ENCODE data around the gene EFHD1.

The EFHD1 gene, protein sequence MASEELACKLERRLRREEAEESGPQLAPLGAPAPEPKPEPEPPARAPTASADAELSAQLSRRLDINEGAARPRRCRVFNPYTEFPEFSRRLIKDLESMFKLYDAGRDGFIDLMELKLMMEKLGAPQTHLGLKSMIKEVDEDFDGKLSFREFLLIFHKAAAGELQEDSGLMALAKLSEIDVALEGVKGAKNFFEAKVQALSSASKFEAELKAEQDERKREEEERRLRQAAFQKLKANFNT

GRCh38 chr2:232633413-232634205 is at the start of gene EFHD1:
EFHD1 (plus strand) TSS chr2:232633604; CDS start chr2:232633705, 101 bp downstream.
- peak within 1 kb of the TSS; percentile 87 for H3K9ac ChIP-seq (ENCODE audit: low read depth, low read length)
- no peaks in the 10 kb centered on the region for H3K36me3 ChIP-seq (ENCODE audit: insufficient read depth, low read length)
- 0 out of 2 replicates have a peak, but pooled peaks cover 3% of the 10 kb centered on the region for H3K4me1 ChIP-seq (ENCODE audit: insufficient read depth, low read length)
- H3K9me3 ChIP-seq (ENCODE audit: control insufficient read depth, insufficient read depth, low read length), result no peaks in the 10 kb centered on the region

DNA sequence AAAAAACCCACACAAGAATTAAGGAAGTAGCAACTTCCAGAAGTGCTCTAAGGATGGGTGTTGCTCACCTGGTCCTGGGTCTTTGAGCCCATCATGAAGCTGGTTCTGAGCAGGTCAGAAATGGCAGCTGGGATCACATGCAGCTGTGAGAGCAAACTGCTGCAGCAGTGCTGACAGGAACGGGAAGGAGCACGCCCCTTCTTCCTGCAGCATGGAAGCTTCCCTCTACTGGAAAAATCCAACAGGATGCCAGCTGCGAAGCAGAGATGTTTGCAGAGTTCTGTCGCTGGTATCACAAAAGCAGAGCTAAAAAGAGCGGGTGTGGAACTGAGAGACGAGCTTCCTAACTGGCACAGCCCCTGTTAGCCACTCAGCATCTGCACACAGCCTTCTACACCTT is 49.2 kb upstream of the EFHD1 start:
- Histone ChIP-seq H3K4me1 (ENCODE audit: insufficient read depth, low read length) (peaks cover 8% of the 10 kb centered on the region; the same call in 1 of the 2 replicates), H3K9ac (ENCODE audit: low read depth, low read length) (no peak overlapping the region), H3K36me3 (ENCODE audit: insufficient read depth, low read length) (no peaks in the 10 kb centered on the region; the same call in 1 of the 2 replicates), H3K9me3 (ENCODE audit: control insufficient read depth, insufficient read depth, low read length) (no peaks in the 10 kb centered on the region)

DNA sequence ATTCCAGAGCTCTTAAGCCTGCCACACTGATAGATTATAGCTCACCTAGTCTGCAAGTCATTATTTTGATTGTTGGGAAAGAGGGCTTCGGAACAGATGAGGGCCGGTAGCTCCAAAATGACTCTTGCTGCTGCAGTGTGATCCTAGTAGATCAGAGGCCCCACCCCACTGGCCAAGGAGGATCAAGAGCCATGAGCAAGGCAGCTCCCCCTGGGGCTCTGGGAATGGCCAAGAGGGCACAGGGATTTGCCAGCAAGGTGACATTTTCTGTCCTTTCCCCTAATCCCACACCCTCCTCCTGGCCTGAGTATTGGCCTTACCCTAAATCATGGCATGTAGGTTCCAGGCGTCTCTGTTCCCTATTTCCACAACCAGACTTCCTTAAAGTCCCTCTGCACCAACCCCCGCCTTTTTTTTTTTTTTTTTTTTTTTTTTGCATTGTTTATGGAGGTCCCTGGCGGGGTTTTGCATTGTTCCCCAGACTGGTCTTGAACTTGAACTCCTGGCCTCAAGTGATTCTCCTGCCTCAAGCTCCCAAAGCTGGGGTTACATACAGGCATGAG is 46.4 kb upstream of the EFHD1 start:
- Histone ChIP-seq H3K4me1 (ENCODE audit: insufficient read depth, low read length) (peaks cover 8% of the 10 kb centered on the region; the same call in 1 of the 2 replicates), H3K36me3 (ENCODE audit: insufficient read depth, low read length) (no peaks in the 10 kb centered on the region; the same call in 1 of the 2 replicates), H3K9me3 (ENCODE audit: control insufficient read depth, insufficient read depth, low read length) (no peaks in the 10 kb centered on the region), H3K9ac (ENCODE audit: low read depth, low read length) (no peak overlapping the region)

DNA sequence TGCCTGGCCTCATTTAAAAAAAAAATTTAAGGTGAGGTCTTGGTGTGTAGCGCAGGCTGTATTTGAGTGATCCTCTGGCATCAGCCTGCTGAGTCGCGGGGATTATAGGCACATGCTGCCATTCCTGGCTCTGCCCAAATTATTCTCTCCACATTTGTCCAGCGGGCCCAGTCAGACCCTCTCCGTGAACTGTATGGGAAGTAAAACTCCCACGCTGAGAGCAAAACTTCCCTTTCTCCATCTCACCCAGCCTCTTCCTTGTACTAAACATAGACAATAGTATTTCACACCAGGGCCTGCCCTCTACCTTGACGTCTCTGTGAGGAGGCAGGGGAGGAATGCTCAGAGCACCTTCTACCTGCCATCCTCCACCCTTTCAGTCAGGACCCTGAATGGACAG is 45.9 kb upstream of the EFHD1 start:
- peaks cover 10% of the 10 kb centered on the region for H3K4me1 ChIP-seq (ENCODE audit: insufficient read depth, low read length)
- no peaks in the 10 kb centered on the region; the same call in 1 of the 2 replicates for H3K36me3 ChIP-seq (ENCODE audit: insufficient read depth, low read length)
- H3K9ac ChIP-seq (ENCODE audit: low read depth, low read length), result no peak overlapping the region
- H3K9me3 ChIP-seq (ENCODE audit: control insufficient read depth, insufficient read depth, low read length), result no peaks in the 10 kb centered on the region

DNA sequence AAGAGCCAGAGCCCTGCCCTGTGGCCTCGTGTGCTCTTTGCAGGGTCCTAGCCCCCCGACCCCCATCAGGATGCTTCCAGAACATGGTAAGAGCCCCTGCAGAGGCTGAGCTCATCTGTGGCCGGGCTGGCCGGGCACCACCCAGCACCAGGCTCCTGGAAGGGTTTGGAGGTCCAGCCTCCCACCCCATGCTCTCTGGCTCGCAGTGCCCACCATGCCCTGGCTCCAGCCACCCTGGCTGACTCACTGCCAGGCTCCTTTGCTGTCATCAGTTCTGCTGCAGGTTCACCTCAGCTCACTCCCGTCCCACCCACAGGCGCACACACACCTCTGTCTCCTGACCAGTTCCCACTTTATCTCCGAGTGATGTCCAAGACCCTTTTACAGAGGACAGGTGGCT is 45.4 kb upstream of the EFHD1 start:
- Histone ChIP-seq H3K36me3 (ENCODE audit: insufficient read depth, low read length) (no peaks in the 10 kb centered on the region; the same call in 1 of the 2 replicates), H3K9ac (ENCODE audit: low read depth, low read length) (no peak overlapping the region)

GRCh38 chr2:232588680-232589585 is 44.5 kb upstream of the EFHD1 start:
- Histone ChIP-seq H3K4me1 (ENCODE audit: insufficient read depth, low read length) (peaks cover 16% of the 10 kb centered on the region), H3K36me3 (ENCODE audit: insufficient read depth, low read length) (no peaks in the 10 kb centered on the region; the same call in 1 of the 2 replicates), H3K9ac (ENCODE audit: low read depth, low read length) (no peak overlapping the region), H3K9me3 (ENCODE audit: control insufficient read depth, insufficient read depth, low read length) (no peaks in the 10 kb centered on the region)

More for the DNA sequence above, 45.4 kb upstream of the EFHD1 start:
- peaks cover 15% of the 10 kb centered on the region for H3K4me1 ChIP-seq (ENCODE audit: insufficient read depth, low read length)
- H3K9me3 ChIP-seq (ENCODE audit: control insufficient read depth, insufficient read depth, low read length), result no peaks in the 10 kb centered on the region

DNA sequence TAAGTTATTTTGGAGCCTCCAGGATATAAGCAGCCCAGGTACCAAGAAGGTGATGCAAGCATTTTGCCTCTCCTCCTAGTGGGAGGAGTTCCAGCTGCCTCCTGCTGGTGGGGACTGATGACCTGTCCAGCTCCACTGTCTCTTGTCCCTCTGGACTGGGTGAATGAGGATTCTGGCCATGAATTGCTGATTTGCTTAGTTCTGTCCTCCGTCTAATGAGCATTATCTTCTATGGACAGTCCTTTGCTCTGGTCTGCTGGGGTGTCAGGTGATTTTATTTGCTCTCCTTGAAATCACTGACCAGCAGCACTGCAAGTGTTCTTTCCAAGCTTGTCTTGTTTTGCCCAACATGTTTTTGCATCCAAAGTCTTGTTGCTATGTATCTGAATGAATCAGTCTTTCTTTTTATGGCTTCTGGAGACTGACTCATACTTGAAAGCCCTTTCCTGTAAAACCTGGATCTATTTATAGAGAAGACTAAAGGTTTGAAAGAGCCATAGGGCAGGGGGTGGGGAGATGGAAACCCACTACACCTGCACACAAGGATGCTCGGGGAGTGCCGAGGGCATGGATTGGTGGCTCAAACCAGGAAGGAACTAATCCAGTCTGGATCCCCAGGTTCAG is 40.5 kb upstream of the EFHD1 start:
- Histone ChIP-seq H3K4me1 (ENCODE audit: insufficient read depth, low read length) (peaks cover 8% of the 10 kb centered on the region), H3K36me3 (ENCODE audit: insufficient read depth, low read length) (no peaks in the 10 kb centered on the region), H3K9me3 (ENCODE audit: control insufficient read depth, insufficient read depth, low read length) (no peaks in the 10 kb centered on the region), H3K9ac (ENCODE audit: low read depth, low read length) (no peak overlapping the region)

DNA sequence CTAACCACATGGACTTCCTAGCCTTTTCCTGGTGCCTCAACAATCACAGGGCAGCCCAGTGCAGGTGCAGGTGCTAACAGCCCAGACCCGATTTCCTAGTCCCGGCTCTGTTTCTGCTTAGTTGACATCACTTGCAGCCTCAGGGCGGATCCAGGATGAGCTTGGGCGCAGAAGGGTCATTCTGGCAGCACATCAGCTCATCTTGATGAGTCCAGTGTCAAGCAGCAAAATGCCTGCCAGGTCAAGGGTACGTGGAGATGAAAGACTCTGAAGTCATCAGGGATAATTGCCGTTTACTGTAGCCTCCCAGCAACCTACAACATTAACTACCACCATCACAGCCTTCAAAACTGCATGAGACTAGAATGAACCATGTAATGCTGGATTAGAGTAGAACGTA is 39.4 kb upstream of the EFHD1 start:
- Histone ChIP-seq H3K4me1 (ENCODE audit: insufficient read depth, low read length) (peaks cover 13% of the 10 kb centered on the region), H3K9ac (ENCODE audit: low read depth, low read length) (no peak overlapping the region), H3K36me3 (ENCODE audit: insufficient read depth, low read length) (no peaks in the 10 kb centered on the region), H3K9me3 (ENCODE audit: control insufficient read depth, insufficient read depth, low read length) (no peaks in the 10 kb centered on the region)

- peaks cover 11% of the 10 kb centered on the region for H3K4me1 ChIP-seq (ENCODE audit: insufficient read depth, low read length)
- H3K9ac ChIP-seq (ENCODE audit: low read depth, low read length), result no peak overlapping the region
- H3K9me3 ChIP-seq (ENCODE audit: control insufficient read depth, insufficient read depth, low read length), result no peaks in the 10 kb centered on the region
- no peaks in the 10 kb centered on the region for H3K36me3 ChIP-seq (ENCODE audit: insufficient read depth, low read length)
Measured at GRCh38 chr2:232597362-232598079, 35.9 kb upstream of the EFHD1 start.

DNA sequence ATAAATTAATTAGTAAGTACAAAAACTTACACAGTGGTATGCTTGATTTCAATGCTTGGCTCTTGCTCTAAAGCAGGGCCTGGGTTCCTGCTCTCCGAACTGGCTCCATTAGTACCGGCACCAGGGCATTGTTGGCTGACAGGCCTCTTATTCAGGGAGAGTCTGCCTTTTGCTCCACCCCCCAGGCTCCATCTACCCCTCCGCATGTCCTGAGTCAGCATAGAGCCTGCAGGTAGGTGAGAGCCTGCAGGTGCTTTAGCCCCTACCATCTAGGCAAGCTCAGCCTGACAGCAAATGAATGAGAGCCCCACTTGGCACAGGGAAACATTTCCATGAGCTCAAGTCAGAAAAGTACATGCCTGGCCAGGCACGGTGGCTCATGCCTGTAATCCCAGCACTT is 35.1 kb upstream of the EFHD1 start:
- no peaks in the 10 kb centered on the region for H3K9me3 ChIP-seq (ENCODE audit: control insufficient read depth, insufficient read depth, low read length)
- H3K9ac ChIP-seq (ENCODE audit: low read depth, low read length), result no peak overlapping the region
- H3K36me3 ChIP-seq (ENCODE audit: insufficient read depth, low read length), result no peaks in the 10 kb centered on the region
- peaks cover 5% of the 10 kb centered on the region; the same call in 1 of the 2 replicates for H3K4me1 ChIP-seq (ENCODE audit: insufficient read depth, low read length)

GRCh38 chr2:232600053-232600773 is 33.2 kb upstream of the EFHD1 start:
- peaks cover 5% of the 10 kb centered on the region; the same call in 1 of the 2 replicates for H3K4me1 ChIP-seq (ENCODE audit: insufficient read depth, low read length)
- H3K36me3 ChIP-seq (ENCODE audit: insufficient read depth, low read length), result no peaks in the 10 kb centered on the region
- no peak overlapping the region for H3K9ac ChIP-seq (ENCODE audit: low read depth, low read length)
- no peaks in the 10 kb centered on the region for H3K9me3 ChIP-seq (ENCODE audit: control insufficient read depth, insufficient read depth, low read length)

- Histone ChIP-seq H3K9ac (ENCODE audit: low read depth, low read length) (no peak overlapping the region), H3K9me3 (ENCODE audit: control insufficient read depth, insufficient read depth, low read length) (no peaks in the 10 kb centered on the region), H3K36me3 (ENCODE audit: insufficient read depth, low read length) (no peaks in the 10 kb centered on the region), H3K4me1 (ENCODE audit: insufficient read depth, low read length) (peaks cover 2% of the 10 kb centered on the region; the same call in 1 of the 2 replicates)
Measured at GRCh38 chr2:232603283-232603682, 30.1 kb upstream of the EFHD1 start.
